Liver (tissue), 3 donors: ENCODE data around the gene CPEB2.

Experiments
- ATF3 ChIP-seq: IDR thresholded peaks from 2 replicates; pipeline ENCODE4 v1.6.1; 2016; ENCODE audit warnings: antibody characterized with exemption
- CTCF ChIP-seq: fragments of 150-350 bp; IDR thresholded peaks from 2 replicates; pipeline ENCODE4 v1.5.1; 2017; ENCODE audit warnings: improper control_type of control experiment, low read depth, low read length; ENCODE audit not compliant: missing input control
- GABPA ChIP-seq, 2 donors: IDR thresholded peaks in 1 of 2; conservative IDR thresholded peaks in 1 of 2; 2 replicates each; pipeline ENCODE4 v1.6.1; 2016; ENCODE audit warnings: antibody characterized with exemption in 2 of 2, mild to moderate bottlenecking in 1 of 2, moderate library complexity in 1 of 2
- HNF4A ChIP-seq, 2 donors: conservative IDR thresholded peaks; 2 replicates each; pipeline ENCODE4 v1.6.1; 2016; ENCODE audit warnings: antibody characterized with exemption in 2 of 2, mild to moderate bottlenecking in 2 of 2
- JUND ChIP-seq, 2 donors: IDR thresholded peaks; 2 replicates each; pipeline ENCODE4 v1.6.1; 2016; ENCODE audit warnings: antibody characterized with exemption in 2 of 2
- RAD21 ChIP-seq, 2 donors: IDR thresholded peaks; 2 replicates each; pipeline ENCODE4 v1.6.1; 2016; ENCODE audit warnings: antibody characterized with exemption in 2 of 2, mild to moderate bottlenecking in 2 of 2
- RXRA ChIP-seq, 2 donors: IDR thresholded peaks; 2 replicates each; pipeline ENCODE4 v1.6.1; 2017 to 2018; ENCODE audit warnings: antibody characterized with exemption in 2 of 2, mild to moderate bottlenecking in 1 of 2
- TAF1 ChIP-seq: conservative IDR thresholded peaks from 2 replicates; pipeline ENCODE4 v1.6.1; 2016; ENCODE audit warnings: antibody characterized with exemption, mild to moderate bottlenecking
- YY1 ChIP-seq: IDR thresholded peaks from 2 replicates; pipeline ENCODE4 v1.6.1; 2016; ENCODE audit warnings: antibody characterized with exemption, mild to moderate bottlenecking
- TF ChIP-seq, protein P1 (sequence below): IDR thresholded peaks from 2 replicates; pipeline ENCODE4 v1.6.1; 2016; ENCODE audit warnings: antibody characterized with exemption
- TF ChIP-seq, protein P2 (sequence below): IDR thresholded peaks from 2 replicates; pipeline ENCODE4 v1.6.1; 2016; ENCODE audit warnings: antibody characterized with exemption
- TF ChIP-seq, protein P3 (sequence below): IDR thresholded peaks from 2 replicates; pipeline ENCODE4 v1.6.1; 2016; ENCODE audit warnings: antibody characterized with exemption, mild to moderate bottlenecking
- donor health status: healthy.
- donor health status: healthy.

DNA sequence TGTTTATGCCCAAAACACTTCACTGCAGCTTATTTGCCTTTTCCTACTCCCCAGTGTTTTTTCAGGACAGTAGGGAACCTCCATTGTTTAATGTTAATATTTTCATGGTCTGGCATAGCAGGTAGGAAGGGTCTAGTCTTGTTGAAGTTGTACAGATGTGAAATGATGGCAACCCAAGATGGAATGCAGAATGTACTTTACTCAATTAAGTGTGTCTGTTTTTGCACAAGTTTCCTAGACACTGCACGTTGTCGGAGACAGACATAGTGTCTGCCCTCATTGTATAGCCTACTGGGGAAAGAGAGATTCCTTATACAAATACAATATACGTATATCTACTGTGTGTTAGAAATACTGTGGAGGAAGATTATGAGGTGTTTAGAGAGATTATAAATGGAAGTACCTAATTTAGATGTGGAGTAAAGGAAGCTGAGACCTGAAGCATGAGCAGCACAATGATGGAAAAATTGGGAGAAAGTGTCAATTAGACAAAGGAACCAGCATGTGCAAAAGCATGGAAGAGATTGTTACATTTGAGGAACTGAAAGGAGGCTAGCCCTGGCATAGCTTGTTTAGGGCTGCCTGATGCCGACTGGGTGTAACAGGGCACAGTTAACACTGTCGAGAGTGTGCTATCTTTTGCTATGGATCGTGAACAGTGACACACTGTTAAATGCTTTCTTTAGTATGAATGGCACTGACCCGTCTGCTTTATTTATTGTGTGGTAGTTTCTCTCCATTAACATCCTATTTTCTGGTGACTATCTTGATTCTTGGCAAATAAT is 18.4 kb downstream of the CPEB2 start:
- TF ChIP-seq RXRA (IDR thresholded peaks at IDR 0.05) (no peak), CTCF (no peak), TAF1 (no peak), HNF4A (conservative IDR thresholded peaks at IDR 0.05) (no peak), RAD21 (IDR thresholded peaks at IDR 0.05) (no peak), GABPA (IDR thresholded peaks at IDR 0.05 in 1 of 2, conservative IDR thresholded peaks at IDR 0.05 in 1 of 2) (no peak), JUND (IDR thresholded peaks at IDR 0.05) (no peak), YY1 (no peak), ATF3 (no peak)
- TF ChIP-seq, protein P1, sequence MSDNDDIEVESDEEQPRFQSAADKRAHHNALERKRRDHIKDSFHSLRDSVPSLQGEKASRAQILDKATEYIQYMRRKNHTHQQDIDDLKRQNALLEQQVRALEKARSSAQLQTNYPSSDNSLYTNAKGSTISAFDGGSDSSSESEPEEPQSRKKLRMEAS, result no peak
- TF ChIP-seq, protein P2, sequence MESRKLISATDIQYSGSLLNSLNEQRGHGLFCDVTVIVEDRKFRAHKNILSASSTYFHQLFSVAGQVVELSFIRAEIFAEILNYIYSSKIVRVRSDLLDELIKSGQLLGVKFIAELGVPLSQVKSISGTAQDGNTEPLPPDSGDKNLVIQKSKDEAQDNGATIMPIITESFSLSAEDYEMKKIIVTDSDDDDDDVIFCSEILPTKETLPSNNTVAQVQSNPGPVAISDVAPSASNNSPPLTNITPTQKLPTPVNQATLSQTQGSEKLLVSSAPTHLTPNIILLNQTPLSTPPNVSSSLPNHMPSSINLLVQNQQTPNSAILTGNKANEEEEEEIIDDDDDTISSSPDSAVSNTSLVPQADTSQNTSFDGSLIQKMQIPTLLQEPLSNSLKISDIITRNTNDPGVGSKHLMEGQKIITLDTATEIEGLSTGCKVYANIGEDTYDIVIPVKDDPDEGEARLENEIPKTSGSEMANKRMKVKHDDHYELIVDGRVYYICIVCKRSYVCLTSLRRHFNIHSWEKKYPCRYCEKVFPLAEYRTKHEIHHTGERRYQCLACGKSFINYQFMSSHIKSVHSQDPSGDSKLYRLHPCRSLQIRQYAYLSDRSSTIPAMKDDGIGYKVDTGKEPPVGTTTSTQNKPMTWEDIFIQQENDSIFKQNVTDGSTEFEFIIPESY, result no peak
- TF ChIP-seq, protein P3, sequence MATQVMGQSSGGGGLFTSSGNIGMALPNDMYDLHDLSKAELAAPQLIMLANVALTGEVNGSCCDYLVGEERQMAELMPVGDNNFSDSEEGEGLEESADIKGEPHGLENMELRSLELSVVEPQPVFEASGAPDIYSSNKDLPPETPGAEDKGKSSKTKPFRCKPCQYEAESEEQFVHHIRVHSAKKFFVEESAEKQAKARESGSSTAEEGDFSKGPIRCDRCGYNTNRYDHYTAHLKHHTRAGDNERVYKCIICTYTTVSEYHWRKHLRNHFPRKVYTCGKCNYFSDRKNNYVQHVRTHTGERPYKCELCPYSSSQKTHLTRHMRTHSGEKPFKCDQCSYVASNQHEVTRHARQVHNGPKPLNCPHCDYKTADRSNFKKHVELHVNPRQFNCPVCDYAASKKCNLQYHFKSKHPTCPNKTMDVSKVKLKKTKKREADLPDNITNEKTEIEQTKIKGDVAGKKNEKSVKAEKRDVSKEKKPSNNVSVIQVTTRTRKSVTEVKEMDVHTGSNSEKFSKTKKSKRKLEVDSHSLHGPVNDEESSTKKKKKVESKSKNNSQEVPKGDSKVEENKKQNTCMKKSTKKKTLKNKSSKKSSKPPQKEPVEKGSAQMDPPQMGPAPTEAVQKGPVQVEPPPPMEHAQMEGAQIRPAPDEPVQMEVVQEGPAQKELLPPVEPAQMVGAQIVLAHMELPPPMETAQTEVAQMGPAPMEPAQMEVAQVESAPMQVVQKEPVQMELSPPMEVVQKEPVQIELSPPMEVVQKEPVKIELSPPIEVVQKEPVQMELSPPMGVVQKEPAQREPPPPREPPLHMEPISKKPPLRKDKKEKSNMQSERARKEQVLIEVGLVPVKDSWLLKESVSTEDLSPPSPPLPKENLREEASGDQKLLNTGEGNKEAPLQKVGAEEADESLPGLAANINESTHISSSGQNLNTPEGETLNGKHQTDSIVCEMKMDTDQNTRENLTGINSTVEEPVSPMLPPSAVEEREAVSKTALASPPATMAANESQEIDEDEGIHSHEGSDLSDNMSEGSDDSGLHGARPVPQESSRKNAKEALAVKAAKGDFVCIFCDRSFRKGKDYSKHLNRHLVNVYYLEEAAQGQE, result no peak
